T-cell (primary cell): ENCODE results near the gene DCAF11. TPM values are rescaled to one million over a fixed set of nuclear protein-coding genes. Genes with fewer than 3 reads are reported as not detected.

Experiments used
- ATAC-seq, 4 experiments: fragments of 200-7000 bp in 3 of 4; fragments of 150-1000 bp in 1 of 4; cut with Tn5 transposase; replicated peaks in 1 of 4; 1 replicate in 3 of 4; 2 replicates in 1 of 4; pipeline ENCODE4 v1.10.0; 2021; ENCODE audit warnings: moderate library complexity in 3 of 4, mild to moderate bottlenecking in 2 of 4, moderate number of reproducible peaks in 1 of 4
- CTCF ChIA-PET, 2 donors: fragments of 300-600 bp; sonication (Branson Sonifier 250); formaldehyde crosslinking; loops; one replicate each; lab custom pipeline; 2022; ENCODE audit warnings: antibody characterized with exemption in 2 of 2; lab: Charles Lee
- POLR2A ChIA-PET, 2 donors: fragments of 300-600 bp; sonication (Branson Sonifier 250); formaldehyde crosslinking; loops; one replicate each; lab custom pipeline; 2022; ENCODE audit warnings: antibody characterized with exemption in 2 of 2; lab: Charles Lee
- DNase-seq, 35 experiments: peaks; one replicate each; pipeline versions ENCODE4 v3.0.0 to v3.0.0-alpha.2; 2013 to 2023
- H3K27ac ChIP-seq: one replicate; pipeline ENCODE4 v1.5.1; 2013; ENCODE audit warnings: low read length
- H3K27me3 ChIP-seq, 2 experiments: replicated peaks in 1 of 2; 1 replicate in 1 of 2; 2 replicates in 1 of 2; pipeline versions ENCODE4 v1.6.1 to v1.7.0; 2013; ENCODE audit warnings: low read length in 1 of 2, mixed read lengths in 1 of 2; ENCODE audit not compliant: control insufficient read depth in 2 of 2, insufficient read depth in 2 of 2; ENCODE audit errors: extremely low read depth in 1 of 2
- H3K36me3 ChIP-seq, 2 donors: 1 replicate in 1 of 2; 2 replicates in 1 of 2; pipeline versions ENCODE4 v1.6.1 to v1.7.0; 2013; ENCODE audit warnings: low read length in 1 of 2; ENCODE audit not compliant: control insufficient read depth in 2 of 2, insufficient read depth in 1 of 2; ENCODE audit errors: extremely low read depth in 1 of 2
- H3K4me1 ChIP-seq, 2 experiments: 1 replicate in 1 of 2; 2 replicates in 1 of 2; pipeline versions ENCODE4 v1.6.1 to v1.7.0; 2013; ENCODE audit warnings: low read length in 2 of 2, mixed read lengths in 1 of 2; ENCODE audit not compliant: insufficient read depth in 2 of 2, control insufficient read depth in 1 of 2; ENCODE audit errors: extremely low read depth in 1 of 2
- H3K4me3 ChIP-seq, 2 donors: 1 replicate in 1 of 2; 2 replicates in 1 of 2; pipeline versions ENCODE4 v1.5.1 to v1.7.0; 2013; ENCODE audit warnings: mild to moderate bottlenecking in 2 of 2, low read length in 1 of 2, moderate library complexity in 1 of 2; ENCODE audit not compliant: control insufficient read depth in 1 of 2; ENCODE audit errors: extremely low read depth in 1 of 2
- H3K9me3 ChIP-seq: 2 replicates; pipeline ENCODE4 v1.7.0; 2013
- H3K27ac Mint-ChIP-seq, 2 donors: one replicate each; pipeline ENCODE4 v1.8.0; 2020 to 2021; ENCODE audit warnings: mild to moderate bottlenecking in 2 of 2, mixed read lengths in 2 of 2
- H3K27me3 Mint-ChIP-seq, 2 donors: one replicate each; pipeline ENCODE4 v1.8.0; 2021 to 2022; ENCODE audit warnings: mixed read lengths in 2 of 2
- H3K36me3 Mint-ChIP-seq: one replicate; pipeline ENCODE4 v1.8.0; 2021; ENCODE audit warnings: mixed read lengths
- H3K4me1 Mint-ChIP-seq, 3 donors: one replicate each; pipeline ENCODE4 v1.8.0; 2020 to 2022; ENCODE audit warnings: mixed read lengths in 3 of 3, mild to moderate bottlenecking in 1 of 3
- H3K4me3 Mint-ChIP-seq, 3 donors: one replicate each; pipeline ENCODE4 v1.8.0; 2020 to 2022; ENCODE audit warnings: mild to moderate bottlenecking in 3 of 3, mixed read lengths in 3 of 3, moderate library complexity in 3 of 3
- H3K9me3 Mint-ChIP-seq, 3 donors: one replicate each; pipeline ENCODE4 v1.8.0; 2020 to 2022; ENCODE audit warnings: mixed read lengths in 3 of 3
- WGBS: methylation state at CpG from one replicate; pipeline ENCODE4 v1.1.5; 2013; ENCODE audit warnings: missing lambda C conversion rate; ENCODE audit not compliant: insufficient coverage; 5-methylcytosine and 5-hydroxymethylcytosine counted together
- total RNA-seq, 35 experiments: library from RNA in 6 of 35; stranded (reverse) in 6 of 35; fragments of 120-200 nt in 1 of 35; gene quantifications; one replicate each; pipeline versions ENCODE4 v1.2.1 to v1.2.4 and lab custom pipeline; 2013 to 2026

Gene DCAF11
- total RNA-seq, 5 donors from 2014 or later (not counting 1 experiment from before 2014, with no cell fraction given) = 78.5 to 94.1 (median 89.6) TPM

GRCh38 chr14:24126939-24127338 is 12.4 kb downstream of the DCAF11 start:
- peaks cover 2 to 5% of the 10 kb centered on the region in 2 experiments for H3K4me1 ChIP-seq
- DNase-seq (no peak), ATAC-seq (no peak)
- Mint-ChIP-seq H3K9me3 (no peaks in the 10 kb centered on the region), H3K27ac (no peak overlapping the region), H3K4me1 (peaks cover 4 to 12% (median 7%) of the 10 kb centered on the region in 3 donors), H3K4me3 (no peak overlapping the region), H3K27me3 (no peaks in the 10 kb centered on the region), H3K36me3 (peaks cover 19% of the 10 kb centered on the region)
- H3K27ac ChIP-seq = no peak overlapping the region
- peaks cover 3 to 25% of the 10 kb centered on the region in 2 donors for H3K36me3 ChIP-seq
- CTCF ChIA-PET = interaction anchor here in 1 of 2 donors (0.6 kb wide), 1 partner anchor 537 kb away, joined by 12 read pairs; no protein-coding TSS in a partner anchor
- no peak overlapping the region for H3K4me3 ChIP-seq
- POLR2A ChIA-PET = interaction anchor here (0.7 to 2.0 kb wide), 6 partner anchors 9 to 949 kb away, joined by 5 to 11 read pairs (median 6); partner anchors contain the start of genes DCAF11 (in 1 of the 2) and NRL (in 1 of the 2)
- H3K9me3 ChIP-seq = no peaks in the 10 kb centered on the region
- H3K27me3 ChIP-seq = no peaks in the 10 kb centered on the region

GRCh38 chr14:24127673-24128072 is 13.1 kb downstream of the DCAF11 start:
- Mint-ChIP-seq H3K4me3 (no peak overlapping the region), H3K27ac (no peak overlapping the region), H3K36me3 (peaks cover 16% of the 10 kb centered on the region), H3K9me3 (no peaks in the 10 kb centered on the region), H3K4me1 (peaks cover 11 to 19% (median 15%) of the 10 kb centered on the region in 3 donors), H3K27me3 (no peaks in the 10 kb centered on the region)
- Histone ChIP-seq H3K9me3 (no peaks in the 10 kb centered on the region), H3K27ac (no peak overlapping the region), H3K27me3 (no peaks in the 10 kb centered on the region), H3K4me1 (peaks cover 3 to 12% of the 10 kb centered on the region in 2 experiments), H3K36me3 (peaks cover 3 to 18% of the 10 kb centered on the region in 2 donors), H3K4me3 (no peak overlapping the region)
- ChIA-PET POLR2A (interaction anchor here (0.7 to 0.8 kb wide), 3 partner anchors 10 to 19 kb away, joined by 5 to 7 read pairs (median 6); no protein-coding TSS in a partner anchor), CTCF (interaction anchor here in 1 of 2 donors (0.6 kb wide), 1 partner anchor 537 kb away, joined by 12 read pairs; no protein-coding TSS in a partner anchor)
- no peak for ATAC-seq
- DNase-seq = no peak
- 89% methylated on average over 1 of the region's 2 CpGs for WGBS

- H3K4me1 ChIP-seq = peaks cover 8 to 17% of the 10 kb centered on the region in 2 experiments
- H3K4me3 ChIP-seq = no peak overlapping the region
- CTCF ChIA-PET = interaction anchor here (0.6 to 1.3 kb wide), 2 partner anchors 13 to 21 kb away, joined by 5 to 6 read pairs; no protein-coding TSS in a partner anchor
- Mint-ChIP-seq H3K27ac (no peak overlapping the region), H3K4me1 (peaks cover 17 to 24% (median 20%) of the 10 kb centered on the region in 3 donors), H3K36me3 (no peaks in the 10 kb centered on the region), H3K9me3 (no peaks in the 10 kb centered on the region), H3K27me3 (no peaks in the 10 kb centered on the region), H3K4me3 (no peak overlapping the region)
- no peak for DNase-seq
- no peaks in the 10 kb centered on the region for H3K36me3 ChIP-seq
- no peaks in the 10 kb centered on the region for H3K9me3 ChIP-seq
- no peak overlapping the region for H3K27ac ChIP-seq
- no peaks in the 10 kb centered on the region for H3K27me3 ChIP-seq
- WGBS = 100% methylated on average over 2 of the region's 8 CpGs
- ATAC-seq = no peak
- POLR2A ChIA-PET = interaction anchor here (0.6 to 0.8 kb wide), 3 partner anchors 13 to 25 kb away, joined by 4 to 5 read pairs (median 4); no protein-coding TSS in a partner anchor
These were observed 14.9 kb downstream of the DCAF11 start for GRCh38 chr14:24129410-24129998.

GRCh38 chr14:24130380-24130716 is 15.8 kb downstream of the DCAF11 start, which contains the start of gene FITM1:
FITM1 (plus strand) TSS chr14:24130659; CDS start chr14:24131564, 905 bp downstream.
- no peak for ATAC-seq
- Mint-ChIP-seq H3K4me1 (peaks cover 23 to 28% (median 24%) of the 10 kb centered on the region in 3 donors), H3K36me3 (no peaks in the 10 kb centered on the region), H3K27ac (peak within 1 kb of the TSS; percentile 77 to 80), H3K27me3 (no peaks in the 10 kb centered on the region), H3K4me3 (no peak within 1 kb of the TSS), H3K9me3 (no peaks in the 10 kb centered on the region)
- CTCF ChIA-PET = interaction anchor here in 1 of 2 donors (1.3 kb wide), 1 partner anchor 15 kb away, joined by 3 read pairs; no protein-coding TSS in a partner anchor
- no peak within 1 kb of the TSS for H3K27ac ChIP-seq
- peaks cover 9 to 20% of the 10 kb centered on the region in 2 experiments for H3K4me1 ChIP-seq
- no peaks in the 10 kb centered on the region for H3K9me3 ChIP-seq
- POLR2A ChIA-PET = interaction anchor here in 1 of 2 donors (0.7 kb wide), 1 partner anchor 14 kb away, joined by 4 read pairs; no protein-coding TSS in a partner anchor
- no peaks in the 10 kb centered on the region for H3K36me3 ChIP-seq
- H3K4me3 ChIP-seq = no peak within 1 kb of the TSS
- no peak for DNase-seq
- WGBS = 96% methylated on average over 4 of the region's 5 CpGs
- no peaks in the 10 kb centered on the region for H3K27me3 ChIP-seq

- Mint-ChIP-seq H3K4me1 (peaks cover 27 to 30% (median 27%) of the 10 kb centered on the region in 3 donors), H3K4me3 (no peak overlapping the region), H3K27me3 (no peaks in the 10 kb centered on the region), H3K36me3 (no peaks in the 10 kb centered on the region), H3K9me3 (no peaks in the 10 kb centered on the region), H3K27ac (peak overlapping the region; percentile 77 to 80)
- H3K27ac ChIP-seq = no peak overlapping the region
- H3K4me3 ChIP-seq = no peak overlapping the region
- 73% methylated on average over 3 of the region's 7 CpGs for WGBS
- no peaks in the 10 kb centered on the region for H3K36me3 ChIP-seq
- ChIA-PET CTCF (interaction anchor here in 1 of 2 donors (1.3 kb wide), 1 partner anchor 16 kb away, joined by 3 read pairs; no protein-coding TSS in a partner anchor), POLR2A (no interaction called here)
- H3K9me3 ChIP-seq = no peaks in the 10 kb centered on the region
- H3K4me1 ChIP-seq = peaks cover 11 to 23% of the 10 kb centered on the region in 2 experiments
- no peak for ATAC-seq
- no peak for DNase-seq
- no peaks in the 10 kb centered on the region for H3K27me3 ChIP-seq
These were observed 16.4 kb downstream of the DCAF11 start for GRCh38 chr14:24130717-24131548.

GRCh38 chr14:24131549-24131966 is 17.0 kb downstream of the DCAF11 start:
- H3K36me3 Mint-ChIP-seq = no peaks in the 10 kb centered on the region
- POLR2A ChIA-PET = no interaction called here
- Histone ChIP-seq H3K36me3 (no peaks in the 10 kb centered on the region), H3K9me3 (no peaks in the 10 kb centered on the region), H3K27me3 (no peaks in the 10 kb centered on the region), H3K4me3 (no peak overlapping the region), H3K27ac (peak overlapping the region; percentile 67), H3K4me1 (peaks cover 12 to 26% of the 10 kb centered on the region in 2 experiments)
- peaks cover 27 to 32% (median 28%) of the 10 kb centered on the region in 3 donors for H3K4me1 Mint-ChIP-seq
- 98% methylated on average over 10 of the region's 15 CpGs for WGBS
- H3K4me3 Mint-ChIP-seq = peak overlapping the region in 1 of 3 donors; percentile 61
- H3K27me3 Mint-ChIP-seq = no peaks in the 10 kb centered on the region
- no peak for ATAC-seq
- CTCF ChIA-PET = interaction anchor here in 1 of 2 donors (1.3 kb wide), 1 partner anchor 16 kb away, joined by 3 read pairs; no protein-coding TSS in a partner anchor
- no peaks in the 10 kb centered on the region for H3K9me3 Mint-ChIP-seq
- no peak for DNase-seq
- peak overlapping the region; percentile 91 to 94 for H3K27ac Mint-ChIP-seq
